Activated CD4-positive, CD25-positive, alpha-beta regulatory T cell (primary cell): ENCODE data around the gene AEBP1.
"Not testable (repeated sequence)": the region's sequence is repeated elsewhere in the genome, so short reads cannot be mapped to it uniquely, and the experiment has no call there.

Experiments used
- DNase-seq, 4 experiments: peaks; one replicate each; lab custom pipeline; 2025; lab: John Stamatoyannopoulos, UW

Gene AEBP1

GRCh38 chr7:44117801-44118429, 13.8 kb downstream of the AEBP1 start:
- no peak for DNase-seq

GRCh38 chr7:44119829-44120380, 15.8 kb downstream of the AEBP1 start:
- DNase-seq, result no peak

- DNase-seq, result no peak
These were observed 16.2 kb downstream of the AEBP1 start for GRCh38 chr7:44120395-44120794.

- no peak for DNase-seq
These were observed 17.7 kb downstream of the AEBP1 start for GRCh38 chr7:44121761-44122420.

- DNase-seq, result no peak
These were observed 18.4 kb downstream of the AEBP1 start for GRCh38 chr7:44122529-44122928.

GRCh38 chr7:44123190-44124003, 19.3 kb downstream of the AEBP1 start, which contains the start of gene POLD2:
POLD2 (minus strand) TSS chr7:44123548; CDS start chr7:44122053, 1,495 bp downstream.
- DNase-seq, result peak; percentile 93 to 98 (median 96)

GRCh38 chr7:44124822-44125202, 20.7 kb downstream of the AEBP1 start:
- DNase-seq, result no peak

GRCh38 chr7:44126574-44126973, 22.4 kb downstream of the AEBP1 start:
- not testable (repeated sequence) for DNase-seq

- no peak for DNase-seq
These were observed 23.0 kb downstream of the AEBP1 start for GRCh38 chr7:44127161-44127560.

GRCh38 chr7:44128721-44129582, 24.8 kb downstream of the AEBP1 start:
- no peak for DNase-seq

GRCh38 chr7:44131173-44132029, 27.3 kb downstream of the AEBP1 start:
- no peak for DNase-seq

- no peak for DNase-seq
These were observed 27.9 kb downstream of the AEBP1 start for GRCh38 chr7:44132039-44132438.

- DNase-seq, result no peak
These were observed 29.1 kb downstream of the AEBP1 start for GRCh38 chr7:44133295-44133694.

- DNase-seq, result no peak
These were observed 30.9 kb downstream of the AEBP1 start for GRCh38 chr7:44134943-44135628.

GRCh38 chr7:44136731-44137130, 32.6 kb downstream of the AEBP1 start:
- DNase-seq, result no peak

GRCh38 chr7:44138698-44139097, 34.6 kb downstream of the AEBP1 start:
- no peak for DNase-seq

GRCh38 chr7:44139311-44140010, 35.3 kb downstream of the AEBP1 start:
- no peak for DNase-seq

- no peak for DNase-seq
These were observed 36.2 kb downstream of the AEBP1 start for GRCh38 chr7:44140341-44140740.

GRCh38 chr7:44141221-44141850, 37.2 kb downstream of the AEBP1 start, which contains the start of gene MYL7:
MYL7 (minus strand) TSS chr7:44141332; CDS start chr7:44141305, 27 bp downstream.
- DNase-seq, result no peak
